PC-9 (cell line): ENCODE measurements around the gene SYNE1. TPM values are rescaled to one million over a fixed set of nuclear protein-coding genes. Genes with fewer than 3 reads are reported as not detected.
A peak's percentile ranks its signal among the peaks of the same experiment; 100 is the strongest.
"Not testable (repeated sequence)": the region's sequence is repeated elsewhere in the genome, so short reads cannot be mapped to it uniquely, and the experiment has no call there.

Experiments
- BruUV-seq: library from RNA; stranded (reverse); fragments of 400-500 nt; replicated peaks from 2 replicates; lab custom pipeline; 2021; lab: Mats Ljungman, UMichigan
- CTCF ChIA-PET: fragments of 300-600 bp; sonication (Branson Sonifier 250); formaldehyde crosslinking; loops from one replicate; lab custom pipeline; 2022; ENCODE audit warnings: antibody characterized with exemption; lab: Charles Lee
- POLR2A ChIA-PET: fragments of 300-600 bp; sonication (Branson Sonifier 250); formaldehyde crosslinking; loops from one replicate; lab custom pipeline; 2022; ENCODE audit warnings: antibody characterized with exemption; ENCODE audit not compliant: unreplicated experiment; lab: Charles Lee
- DNase-seq, 2 experiments: peaks; one replicate each; pipeline versions ENCODE4 v3.0.0 to v3.0.0-alpha.2; 2015 to 2022; ENCODE audit warnings: mixed read lengths in 1 of 2
- H2AFZ ChIP-seq: fragments of 200-600 bp; sonication (generic); 2 replicates; pipeline ENCODE4 v1.8.1; 2017; ENCODE audit warnings: antibody characterized with exemption
- H3F3A ChIP-seq: fragments of 200-600 bp; sonication (generic); 2 replicates; pipeline ENCODE4 v1.8.1; 2017; ENCODE audit warnings: antibody characterized with exemption, mild to moderate bottlenecking, low read depth; ENCODE audit not compliant: insufficient read depth
- H3K27ac ChIP-seq: fragments of 200-600 bp; sonication (generic); 2 replicates; pipeline ENCODE4 v1.6.1; 2016; ENCODE audit warnings: mixed run types
- H3K27me3 ChIP-seq: fragments of 200-600 bp; sonication (generic); 2 replicates; pipeline ENCODE4 v1.6.1; 2016; ENCODE audit warnings: low read depth, mixed run types; ENCODE audit not compliant: insufficient read depth
- H3K36me3 ChIP-seq: fragments of 200-600 bp; sonication (generic); 2 replicates; pipeline ENCODE4 v1.6.1; 2016; ENCODE audit warnings: low read depth, mixed run types
- H3K4me1 ChIP-seq: fragments of 200-600 bp; sonication (generic); replicated peaks from 2 replicates; pipeline ENCODE4 v1.6.1; 2016; ENCODE audit warnings: mixed run types; ENCODE audit not compliant: insufficient read depth
- H3K4me2 ChIP-seq: fragments of 200-600 bp; sonication (generic); 2 replicates; pipeline ENCODE4 v1.6.1; 2017; ENCODE audit warnings: mixed run types
- H3K4me3 ChIP-seq: fragments of 200-600 bp; sonication (generic); 2 replicates; pipeline ENCODE4 v1.6.1; 2016; ENCODE audit warnings: mixed run types
- H3K79me2 ChIP-seq: fragments of 200-600 bp; sonication (generic); 2 replicates; pipeline ENCODE4 v1.6.1; 2017; ENCODE audit warnings: low read depth, mixed run types
- H3K9me2 ChIP-seq: fragments of 200-600 bp; sonication (generic); 2 replicates; pipeline ENCODE4 v1.8.1; 2017; ENCODE audit warnings: mild to moderate bottlenecking; ENCODE audit not compliant: insufficient read depth
- H3K9me3 ChIP-seq: fragments of 200-600 bp; sonication (generic); 2 replicates; pipeline ENCODE4 v1.8.1; 2016; ENCODE audit warnings: low read depth; ENCODE audit not compliant: insufficient read depth
- H4K20me1 ChIP-seq: fragments of 200-600 bp; sonication (generic); 2 replicates; pipeline ENCODE4 v1.8.1; 2017; ENCODE audit not compliant: insufficient read depth
- CTCF ChIP-seq: fragments of 200-600 bp; sonication (generic); conservative IDR thresholded peaks from 2 replicates; pipeline ENCODE4 v1.6.1; 2017; ENCODE audit warnings: mixed run types, antibody characterized with exemption, mild to moderate bottlenecking, moderate library complexity
- EZH2 ChIP-seq: fragments of 200-600 bp; sonication (generic); IDR thresholded peaks from 2 replicates; pipeline ENCODE4 v1.8.0; 2017; ENCODE audit warnings: antibody characterized with exemption, low read depth
- intact Hi-C: fragments of 100-400 bp; cut with micrococcal nuclease; formaldehyde crosslinking; loops from one replicate; pipeline ENCODE4 v1.10.0; 2022; ENCODE audit not compliant: unreplicated experiment
- total RNA-seq: library from RNA; stranded (reverse); gene quantifications from 2 replicates; pipeline ENCODE4 v1.2.3, GENCODE V29; 2021

Gene SYNE1
- total RNA-seq, 1 experiment from 2014 or later = 13.4 TPM

GRCh38 chr6:152085451-152085921 is 551.7 kb downstream of the SYNE1 start:
- no TSS peak for BruUV-seq
- intact Hi-C loops = no loop called here
- H3K79me2 ChIP-seq = no peaks in the 10 kb centered on the region
- ChIA-PET CTCF (no interaction called here), POLR2A (interaction anchor here (0.6 to 0.7 kb wide), 2 partner anchors 50 to 1940 kb away, joined by 4 to 8 read pairs; no protein-coding TSS in a partner anchor)
- H3F3A ChIP-seq = peaks cover 10% of the 10 kb centered on the region; the same call in 1 of the 2 replicates
- H3K27ac ChIP-seq = peak overlapping the region; percentile 65
- H3K4me2 ChIP-seq = peak overlapping the region; percentile 11
- H3K36me3 ChIP-seq = no peaks in the 10 kb centered on the region
- H3K4me3 ChIP-seq = no peak overlapping the region
- TF ChIP-seq EZH2 = no peak
- no peak for TF ChIP-seq CTCF
- no peak overlapping the region for H2AFZ ChIP-seq
- no peaks in the 10 kb centered on the region for H4K20me1 ChIP-seq
- H3K9me2 ChIP-seq = no peaks in the 10 kb centered on the region
- H3K4me1 ChIP-seq = peaks cover 24% of the 10 kb centered on the region
- no peaks in the 10 kb centered on the region; the same call in 1 of the 2 replicates for H3K9me3 ChIP-seq
- no peaks in the 10 kb centered on the region for H3K27me3 ChIP-seq
- DNase-seq = peak in 1 of 2 experiments; percentile 66

- Histone ChIP-seq H3K4me2 (no peak overlapping the region), H3K27ac (no peak overlapping the region), H3K27me3 (no peaks in the 10 kb centered on the region), H3F3A (no peaks in the 10 kb centered on the region), H3K79me2 (no peaks in the 10 kb centered on the region), H2AFZ (no peak overlapping the region), H3K4me3 (no peak overlapping the region), H3K9me2 (no peaks in the 10 kb centered on the region), H3K36me3 (0 out of 2 replicates have a peak, but pooled peaks cover 7% of the 10 kb centered on the region), H4K20me1 (no peaks in the 10 kb centered on the region), H3K4me1 (no peaks in the 10 kb centered on the region), H3K9me3 (peaks cover 19% of the 10 kb centered on the region)
- no peak for TF ChIP-seq CTCF
- TF ChIP-seq EZH2 = no peak
- BruUV-seq = no TSS peak
- POLR2A ChIA-PET = no interaction called here
- CTCF ChIA-PET = no interaction called here
- intact Hi-C loops = no loop called here
- DNase-seq = no peak
Measured at GRCh38 chr6:152078804-152079203, 558.4 kb downstream of the SYNE1 start.

GRCh38 chr6:152078001-152078400 is 559.2 kb downstream of the SYNE1 start:
- intact Hi-C loops = no loop called here
- Histone ChIP-seq H3K4me2 (no peak overlapping the region), H3K36me3 (0 out of 2 replicates have a peak, but pooled peaks cover 7% of the 10 kb centered on the region), H3K27me3 (no peaks in the 10 kb centered on the region), H3K9me3 (peaks cover 19% of the 10 kb centered on the region), H3K9me2 (no peaks in the 10 kb centered on the region), H3K4me1 (no peaks in the 10 kb centered on the region), H3F3A (no peaks in the 10 kb centered on the region), H3K27ac (no peak overlapping the region), H2AFZ (no peak overlapping the region), H4K20me1 (no peaks in the 10 kb centered on the region), H3K4me3 (no peak overlapping the region), H3K79me2 (no peaks in the 10 kb centered on the region)
- CTCF ChIA-PET = no interaction called here
- TF ChIP-seq EZH2 (no peak), CTCF (no peak)
- DNase-seq = no peak
- BruUV-seq = no TSS peak
- POLR2A ChIA-PET = interaction anchor here (0.6 kb wide), 1 partner anchor 17 kb away, joined by 3 read pairs; no protein-coding TSS in a partner anchor

GRCh38 chr6:152076242-152076641 is 560.9 kb downstream of the SYNE1 start:
- DNase-seq, H3K36me3 ChIP-seq, H2AFZ ChIP-seq, H3K27ac ChIP-seq, BruUV-seq, CTCF ChIA-PET, H3K27me3 ChIP-seq, H3K4me1 ChIP-seq, H3K4me2 ChIP-seq, H3K4me3 ChIP-seq, POLR2A ChIA-PET, H3F3A ChIP-seq, H3K79me2 ChIP-seq, H3K9me2 ChIP-seq, H4K20me1 ChIP-seq, intact Hi-C loops: not testable (repeated sequence)
- peaks cover 19% of the 10 kb centered on the region for H3K9me3 ChIP-seq
